ENCODE results near the gene ESYT1. TPM values are rescaled to one million over a fixed set of nuclear protein-coding genes. Genes with fewer than 3 reads are reported as not detected.

The ESYT1 gene
- total RNA-seq, 2 experiments from 2014 or later, result 85.9 to 112 TPM

GRCh38 chr12:56190695-56191155 is 62.7 kb downstream of the ESYT1 start:
- Histone ChIP-seq H4K20me1 (ENCODE audit: insufficient read depth, low read length) (0 out of 2 replicates have a peak, but pooled peaks cover 4% of the 10 kb centered on the region), H3K79me2 (ENCODE audit: insufficient read depth, low read depth, low read length) (peaks cover 30% of the 10 kb centered on the region), H3K9me3 (ENCODE audit: low read length) (no peaks in the 10 kb centered on the region), H3K9me2 (ENCODE audit: insufficient read depth, low read length) (no peaks in the 10 kb centered on the region), H3K36me3 (ENCODE audit: insufficient read depth, low read length) (peaks cover 17% of the 10 kb centered on the region), H2AFZ (ENCODE audit: low read length) (peak overlapping the region; percentile 91; the same call in 1 of the 2 replicates), H3K27ac (ENCODE audit: low read depth, low read length, poor library complexity, severe bottlenecking) (no peak overlapping the region), H3K4me1 (ENCODE audit: insufficient read depth, low read length, poor library complexity, severe bottlenecking) (peaks cover 40% of the 10 kb centered on the region), H3K4me2 (ENCODE audit: low read length) (peak overlapping the region; percentile 96), H3K4me3 (ENCODE audit: low read depth, low read length, poor library complexity, severe bottlenecking) (peak overlapping the region; percentile 79)
- intact Hi-C loops (cut with micrococcal nuclease; ENCODE audit: unreplicated experiment), result no loop called here
- ChIA-PET CTCF (ENCODE audit: unreplicated experiment) (interaction anchor here (1.1 kb wide), 1 partner anchor 17 kb away, joined by 5 read pairs; no protein-coding TSS in a partner anchor), POLR2A (interaction anchor here (0.7 to 2.4 kb wide), 2 partner anchors 31 to 269 kb away, joined by 3 to 19 read pairs; partner anchors contain the start of gene RNF41)
- TF ChIP-seq, protein P1, sequence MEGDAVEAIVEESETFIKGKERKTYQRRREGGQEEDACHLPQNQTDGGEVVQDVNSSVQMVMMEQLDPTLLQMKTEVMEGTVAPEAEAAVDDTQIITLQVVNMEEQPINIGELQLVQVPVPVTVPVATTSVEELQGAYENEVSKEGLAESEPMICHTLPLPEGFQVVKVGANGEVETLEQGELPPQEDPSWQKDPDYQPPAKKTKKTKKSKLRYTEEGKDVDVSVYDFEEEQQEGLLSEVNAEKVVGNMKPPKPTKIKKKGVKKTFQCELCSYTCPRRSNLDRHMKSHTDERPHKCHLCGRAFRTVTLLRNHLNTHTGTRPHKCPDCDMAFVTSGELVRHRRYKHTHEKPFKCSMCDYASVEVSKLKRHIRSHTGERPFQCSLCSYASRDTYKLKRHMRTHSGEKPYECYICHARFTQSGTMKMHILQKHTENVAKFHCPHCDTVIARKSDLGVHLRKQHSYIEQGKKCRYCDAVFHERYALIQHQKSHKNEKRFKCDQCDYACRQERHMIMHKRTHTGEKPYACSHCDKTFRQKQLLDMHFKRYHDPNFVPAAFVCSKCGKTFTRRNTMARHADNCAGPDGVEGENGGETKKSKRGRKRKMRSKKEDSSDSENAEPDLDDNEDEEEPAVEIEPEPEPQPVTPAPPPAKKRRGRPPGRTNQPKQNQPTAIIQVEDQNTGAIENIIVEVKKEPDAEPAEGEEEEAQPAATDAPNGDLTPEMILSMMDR (conservative IDR thresholded peaks at IDR 0.05; ENCODE audit: low read length), result no peak
- no peak for TF ChIP-seq EZH2phosphoT487 (IDR thresholded peaks at IDR 0.05; ENCODE audit: borderline replicate concordance, low read depth, low read length)
- BruUV-seq (replicated peaks), result no TSS peak
- no peak for DNase-seq (ENCODE audit: low spot score)

DNA sequence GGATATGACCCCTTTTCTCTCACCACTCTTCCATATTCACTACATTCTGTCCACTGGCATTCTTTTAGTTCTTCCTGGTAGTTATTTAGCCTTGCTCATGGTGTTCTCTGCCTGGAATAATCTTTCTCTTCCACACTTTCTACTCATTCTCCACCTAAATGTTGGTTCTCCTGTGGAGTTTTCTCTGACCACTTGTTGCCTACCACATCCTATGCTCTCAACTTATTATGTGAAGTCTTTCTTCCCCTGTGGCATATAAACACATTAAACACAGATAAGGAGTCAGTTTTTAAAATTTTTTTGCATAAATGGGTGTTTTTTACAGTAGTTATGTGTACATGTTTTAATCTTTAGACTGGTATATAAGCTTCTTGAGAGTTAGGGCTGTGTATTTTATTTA is 64.5 kb downstream of the ESYT1 start:
- H3K36me3 ChIP-seq (ENCODE audit: insufficient read depth, low read length), result no peaks in the 10 kb centered on the region
- ChIA-PET POLR2A (interaction anchor here (2.4 kb wide), 1 partner anchor 29 kb away, joined by 19 read pairs; the partner anchor contains the start of gene RNF41), CTCF (ENCODE audit: unreplicated experiment) (interaction anchor here (0.6 to 1.5 kb wide), 3 partner anchors 29 to 73 kb away, joined by 3 to 7 read pairs (median 3); partner anchors contain the start of gene RNF41)
- no peak for DNase-seq (ENCODE audit: low spot score)
- H4K20me1 ChIP-seq (ENCODE audit: insufficient read depth, low read length), result 0 out of 2 replicates have a peak, but pooled peaks cover 4% of the 10 kb centered on the region
- peaks cover 29% of the 10 kb centered on the region for H3K4me1 ChIP-seq (ENCODE audit: insufficient read depth, low read length, poor library complexity, severe bottlenecking)
- no peaks in the 10 kb centered on the region for H3K9me3 ChIP-seq (ENCODE audit: low read length)
- no peak overlapping the region for H3K27ac ChIP-seq (ENCODE audit: low read depth, low read length, poor library complexity, severe bottlenecking)
- 0 out of 2 replicates have a peak overlapping the region, but pooled peaks have one; percentile 7 for H3K4me2 ChIP-seq (ENCODE audit: low read length)
- no TSS peak for BruUV-seq (replicated peaks)
- no peaks in the 10 kb centered on the region for H3K9me2 ChIP-seq (ENCODE audit: insufficient read depth, low read length)
- TF ChIP-seq, protein P1 (conservative IDR thresholded peaks at IDR 0.05; ENCODE audit: low read length), result no peak
- TF ChIP-seq EZH2phosphoT487 (IDR thresholded peaks at IDR 0.05; ENCODE audit: borderline replicate concordance, low read depth, low read length), result no peak
- H3K79me2 ChIP-seq (ENCODE audit: insufficient read depth, low read depth, low read length), result peaks cover 14% of the 10 kb centered on the region
- H3K4me3 ChIP-seq (ENCODE audit: low read depth, low read length, poor library complexity, severe bottlenecking), result no peak overlapping the region
- intact Hi-C loops (cut with micrococcal nuclease; ENCODE audit: unreplicated experiment), result loop anchor here (2.0 kb wide), 2 partner anchors 108 to 308 kb away; partner anchors contain the start of gene CS
- H2AFZ ChIP-seq (ENCODE audit: low read length), result peak overlapping the region; percentile 84
